ENCODE results near the gene DPP10. TPM values are rescaled to one million over a fixed set of nuclear protein-coding genes. Genes with fewer than 3 reads are reported as not detected.

Gene DPP10
- total and polyA plus RNA-seq, 8 donors = 1.1 to 8.2 (median 5.8) TPM

DNA sequence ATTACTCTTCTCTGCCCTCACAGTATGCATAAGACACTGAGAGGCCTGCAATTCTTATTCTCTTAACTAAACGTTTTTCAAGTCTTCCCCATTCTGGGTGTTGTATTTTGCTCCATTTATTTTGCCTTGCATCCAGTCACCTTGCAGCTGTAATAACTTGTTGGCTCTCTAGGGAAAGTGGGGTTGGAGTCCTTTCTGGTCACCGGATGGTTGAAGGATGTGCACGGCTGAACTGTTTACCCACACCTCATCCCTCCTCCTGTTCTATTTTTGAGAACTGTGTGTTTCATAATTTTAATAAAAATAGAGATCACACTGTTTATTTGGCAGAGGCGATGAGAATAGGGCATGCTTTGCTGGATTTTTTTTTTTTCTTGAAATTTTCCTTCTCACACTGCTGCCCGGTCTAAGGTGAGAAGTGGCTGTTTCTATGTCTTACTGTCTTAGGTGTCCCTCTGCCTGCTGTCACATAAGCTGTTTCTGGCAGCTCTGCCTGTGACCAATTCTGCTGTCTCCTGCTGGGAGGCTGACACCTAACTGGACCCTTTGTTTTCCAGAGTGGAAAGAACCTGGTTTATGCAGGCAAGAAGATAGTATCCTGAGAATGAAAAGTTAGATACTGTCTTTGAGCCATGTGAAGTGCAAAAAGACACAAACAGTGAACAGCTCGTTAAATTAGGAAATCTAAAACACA lies 342.6 kb downstream of the DPP10 start:
- Histone ChIP-seq H3K9me3 (no peaks in the 10 kb centered on the region), H3K4me1 (peaks cover 0 to 4% (median 0%) of the 10 kb centered on the region in 3 donors), H3K4me3 (no peak overlapping the region), H3K27me3 (no peaks in the 10 kb centered on the region), H3K36me3 (no peaks in the 10 kb centered on the region), H3K27ac (no peak overlapping the region)
- TF ChIP-seq, protein P1, sequence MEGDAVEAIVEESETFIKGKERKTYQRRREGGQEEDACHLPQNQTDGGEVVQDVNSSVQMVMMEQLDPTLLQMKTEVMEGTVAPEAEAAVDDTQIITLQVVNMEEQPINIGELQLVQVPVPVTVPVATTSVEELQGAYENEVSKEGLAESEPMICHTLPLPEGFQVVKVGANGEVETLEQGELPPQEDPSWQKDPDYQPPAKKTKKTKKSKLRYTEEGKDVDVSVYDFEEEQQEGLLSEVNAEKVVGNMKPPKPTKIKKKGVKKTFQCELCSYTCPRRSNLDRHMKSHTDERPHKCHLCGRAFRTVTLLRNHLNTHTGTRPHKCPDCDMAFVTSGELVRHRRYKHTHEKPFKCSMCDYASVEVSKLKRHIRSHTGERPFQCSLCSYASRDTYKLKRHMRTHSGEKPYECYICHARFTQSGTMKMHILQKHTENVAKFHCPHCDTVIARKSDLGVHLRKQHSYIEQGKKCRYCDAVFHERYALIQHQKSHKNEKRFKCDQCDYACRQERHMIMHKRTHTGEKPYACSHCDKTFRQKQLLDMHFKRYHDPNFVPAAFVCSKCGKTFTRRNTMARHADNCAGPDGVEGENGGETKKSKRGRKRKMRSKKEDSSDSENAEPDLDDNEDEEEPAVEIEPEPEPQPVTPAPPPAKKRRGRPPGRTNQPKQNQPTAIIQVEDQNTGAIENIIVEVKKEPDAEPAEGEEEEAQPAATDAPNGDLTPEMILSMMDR (IDR thresholded peaks at IDR 0.05) = no peak
- intact Hi-C loops (cut with DNase I) = no loop called here
- WGBS, 2 donors = 46 to 51% methylated on average over 6 of the region's 6 CpGs
- DNase-seq (no peak), FAIRE-seq (no peak), ATAC-seq (no peak)

DNA sequence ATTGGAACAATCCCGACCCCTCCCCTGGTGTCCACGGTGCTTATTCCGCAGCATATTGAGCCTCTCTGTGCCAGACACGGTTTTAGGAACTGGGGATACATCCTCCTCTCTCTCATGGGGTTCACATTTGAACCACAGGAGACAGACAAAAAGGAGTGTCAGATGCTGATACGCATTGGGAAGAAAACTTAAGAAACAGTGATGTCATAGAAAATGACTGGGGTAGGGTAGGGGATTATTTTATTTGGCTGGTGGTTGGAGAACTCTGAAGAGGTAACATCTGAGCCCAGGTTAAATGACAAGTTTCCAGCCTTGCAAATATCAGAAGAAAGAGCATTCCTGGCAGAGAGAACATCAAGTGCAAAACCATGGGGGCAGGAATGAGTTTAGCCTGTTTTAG lies 344.5 kb downstream of the DPP10 start:
- Histone ChIP-seq H3K27ac (no peak overlapping the region), H3K4me1 (peaks cover 0 to 4% (median 0%) of the 10 kb centered on the region in 3 donors), H3K4me3 (no peak overlapping the region), H3K27me3 (no peaks in the 10 kb centered on the region), H3K9me3 (no peaks in the 10 kb centered on the region), H3K36me3 (no peaks in the 10 kb centered on the region)
- intact Hi-C loops (cut with DNase I) = no loop called here
- no peak for DNase-seq
- ATAC-seq = no peak
- TF ChIP-seq, protein P1 (IDR thresholded peaks at IDR 0.05) = no peak
- WGBS, 2 donors = 86 to 96% methylated on average over 5 of the region's 5 CpGs
- no peak for FAIRE-seq

DNA sequence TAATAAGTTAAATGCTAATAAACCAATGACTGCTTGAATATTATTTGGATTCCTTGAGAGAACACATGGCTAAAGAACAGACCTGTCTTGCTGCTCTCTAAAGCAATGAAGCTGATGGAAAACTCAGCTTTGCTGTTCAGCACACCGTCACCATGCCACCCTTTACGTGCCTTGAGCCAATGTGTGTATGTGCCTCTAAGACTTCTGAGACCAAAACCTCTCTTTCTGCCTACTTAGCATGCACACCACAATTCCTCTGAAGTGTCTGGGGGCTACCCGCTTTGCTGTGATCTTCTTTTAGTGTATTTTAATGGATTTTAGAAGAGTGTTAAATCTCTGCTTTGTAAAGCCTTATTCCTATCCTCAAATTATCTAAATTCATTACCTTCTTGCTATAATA lies 345.0 kb downstream of the DPP10 start:
- ATAC-seq (no peak), DNase-seq (no peak), FAIRE-seq (no peak)
- Histone ChIP-seq H3K36me3 (no peaks in the 10 kb centered on the region), H3K27me3 (no peaks in the 10 kb centered on the region), H3K4me3 (no peak overlapping the region), H3K9me3 (no peaks in the 10 kb centered on the region), H3K4me1 (peaks cover 0 to 4% (median 0%) of the 10 kb centered on the region in 3 donors), H3K27ac (no peak overlapping the region)
- TF ChIP-seq, protein P1 (IDR thresholded peaks at IDR 0.05) = no peak
- intact Hi-C loops (cut with DNase I) = no loop called here
- WGBS, 2 donors = 86 to 87% methylated on average over 3 of the region's 3 CpGs

DNA sequence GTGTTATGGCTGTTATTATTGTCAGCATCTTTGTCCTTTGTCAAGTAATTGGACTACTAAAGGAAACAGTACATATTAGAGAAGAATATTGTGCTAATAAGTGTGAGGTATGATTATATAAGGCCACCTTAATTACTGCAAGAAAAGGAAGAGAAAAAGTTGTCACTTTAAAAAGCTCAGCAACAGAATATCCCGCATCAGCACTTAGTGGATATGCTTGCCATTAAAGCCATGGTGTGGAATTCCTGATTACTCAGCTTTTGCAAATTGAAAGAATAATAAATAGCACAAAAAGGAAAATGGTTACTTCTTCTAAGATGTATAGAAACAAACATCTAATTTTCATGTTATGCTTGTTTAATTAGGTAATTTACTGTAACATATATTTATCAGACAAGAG lies 347.5 kb downstream of the DPP10 start:
- DNase-seq (no peak), ATAC-seq (no peak), FAIRE-seq (no peak)
- no peaks in the 10 kb centered on the region for H3K4me1 ChIP-seq
- intact Hi-C loops (cut with DNase I) = no loop called here
- H3K27me3 ChIP-seq = no peaks in the 10 kb centered on the region
- 89 to 91% methylated on average over 1 of the region's 1 CpG for WGBS, 2 donors
- no peaks in the 10 kb centered on the region for H3K36me3 ChIP-seq
- TF ChIP-seq, protein P1 (IDR thresholded peaks at IDR 0.05) = no peak
- no peak overlapping the region for H3K4me3 ChIP-seq
- no peak overlapping the region for H3K27ac ChIP-seq
- no peaks in the 10 kb centered on the region for H3K9me3 ChIP-seq

DNA sequence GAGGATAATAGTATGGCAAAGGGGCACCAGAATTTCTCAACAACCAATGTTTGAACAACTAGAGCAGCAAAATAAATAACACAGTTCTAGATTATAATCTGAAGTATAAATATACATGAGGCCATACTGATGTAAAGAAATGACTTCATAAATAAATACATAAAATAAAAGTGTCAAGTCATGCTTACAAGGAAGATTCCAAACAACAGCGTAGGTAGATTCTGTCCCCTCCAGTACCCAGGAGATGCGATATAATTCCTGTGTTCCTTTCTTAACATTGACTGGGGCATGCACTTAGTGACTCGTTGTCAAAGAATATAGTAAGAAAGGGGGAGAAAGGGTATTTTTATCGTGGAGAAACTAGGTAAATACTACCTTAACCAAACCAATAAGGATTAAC lies 355.1 kb downstream of the DPP10 start:
- ATAC-seq (peak in 3 of 4 donors; percentile 43 to 59 (median 56)), DNase-seq (no peak), FAIRE-seq (no peak)
- Histone ChIP-seq H3K27me3 (no peaks in the 10 kb centered on the region), H3K9me3 (no peaks in the 10 kb centered on the region), H3K36me3 (no peaks in the 10 kb centered on the region), H3K4me3 (no peak overlapping the region), H3K4me1 (peaks cover 0 to 4% (median 0%) of the 10 kb centered on the region in 3 donors), H3K27ac (no peak overlapping the region)
- TF ChIP-seq, protein P1 (IDR thresholded peaks at IDR 0.05) = no peak
- intact Hi-C loops (cut with DNase I) = no loop called here
- 32 to 37% methylated on average over 4 of the region's 4 CpGs for WGBS, 2 donors
